AG08396 (cell line): ENCODE results near the gene PIGL.
A peak's percentile ranks its signal among the peaks of the same experiment; 100 is the strongest.
"Not testable (repeated sequence)": the region's sequence is repeated elsewhere in the genome, so short reads cannot be mapped to it uniquely, and the experiment has no call there.

Experiments
- DNase-seq: peaks from one replicate; pipeline ENCODE4 v3.0.0; 2012; ENCODE audit warnings: low spot score, mixed read lengths

PIGL gene

GRCh38 chr17:16312061-16312460 lies 95.1 kb downstream of the PIGL start:
- not testable (repeated sequence) for DNase-seq

GRCh38 chr17:16313139-16314090 lies 96.4 kb downstream of the PIGL start:
- DNase-seq: peak; percentile 41

GRCh38 chr17:16314189-16314588 lies 97.2 kb downstream of the PIGL start:
- DNase-seq: peak; percentile 66

DNA sequence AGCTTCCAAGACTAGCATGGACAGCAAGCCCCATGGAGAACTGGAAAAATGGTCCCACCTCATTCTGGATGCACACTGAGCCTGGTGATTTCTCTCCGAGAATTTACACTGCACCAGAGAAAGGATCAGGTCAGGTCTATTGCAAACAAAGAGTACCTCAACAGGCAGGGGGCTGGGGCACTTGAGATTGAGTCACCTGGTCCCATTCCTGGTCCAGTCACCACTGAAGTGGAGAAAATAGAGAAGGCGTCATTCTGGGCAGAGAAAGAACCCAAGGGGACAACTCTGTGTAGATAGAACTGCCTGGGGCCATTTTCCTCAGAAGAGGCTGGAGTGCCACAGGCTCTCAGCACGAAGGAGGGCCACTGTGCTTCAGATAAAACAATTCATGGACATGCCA lies 97.8 kb downstream of the PIGL start:
- no peak for DNase-seq

DNA sequence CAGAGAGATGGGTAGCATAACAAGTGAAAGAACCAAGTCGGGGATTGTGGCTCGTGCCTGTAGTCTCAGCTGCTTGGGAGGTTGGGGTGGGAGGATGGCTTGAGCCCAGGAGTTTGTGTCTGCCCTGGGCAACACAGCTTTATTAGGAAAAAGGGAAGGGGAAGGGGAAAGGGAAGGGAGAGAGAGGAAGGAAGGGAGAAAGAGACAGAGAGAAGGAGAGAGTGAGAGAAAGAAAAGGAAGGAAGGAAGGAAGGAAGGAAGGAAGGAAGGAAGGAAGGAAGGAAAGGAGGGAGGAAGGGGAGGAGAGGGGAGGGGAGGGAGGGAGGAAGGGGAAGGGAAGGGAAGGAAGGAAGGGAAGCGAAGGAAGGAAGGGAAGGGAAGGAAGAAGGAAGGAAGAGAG lies 103.0 kb downstream of the PIGL start:
- DNase-seq: no peak

GRCh38 chr17:16322636-16323035 lies 105.6 kb downstream of the PIGL start:
- peak; percentile 65 for DNase-seq

DNA sequence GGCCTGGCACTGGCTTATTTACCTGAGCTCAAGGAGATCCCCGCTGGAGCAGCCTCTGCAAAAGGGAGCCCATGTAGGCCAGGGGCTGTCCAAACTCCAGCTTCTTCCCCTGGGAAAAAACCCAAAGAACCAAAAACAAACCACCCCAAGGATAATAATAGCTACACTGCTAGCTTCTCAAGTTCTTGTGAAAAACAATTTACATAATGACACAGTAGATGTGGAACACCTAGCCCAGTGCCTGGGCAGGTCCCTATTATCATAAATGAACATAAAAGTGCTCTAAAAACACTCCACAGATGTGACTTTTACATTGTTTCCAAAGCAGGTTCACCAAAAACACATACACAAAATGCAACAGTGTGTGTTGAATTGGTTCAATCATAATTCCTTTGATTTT lies 109.0 kb downstream of the PIGL start:
- DNase-seq: no peak

DNA sequence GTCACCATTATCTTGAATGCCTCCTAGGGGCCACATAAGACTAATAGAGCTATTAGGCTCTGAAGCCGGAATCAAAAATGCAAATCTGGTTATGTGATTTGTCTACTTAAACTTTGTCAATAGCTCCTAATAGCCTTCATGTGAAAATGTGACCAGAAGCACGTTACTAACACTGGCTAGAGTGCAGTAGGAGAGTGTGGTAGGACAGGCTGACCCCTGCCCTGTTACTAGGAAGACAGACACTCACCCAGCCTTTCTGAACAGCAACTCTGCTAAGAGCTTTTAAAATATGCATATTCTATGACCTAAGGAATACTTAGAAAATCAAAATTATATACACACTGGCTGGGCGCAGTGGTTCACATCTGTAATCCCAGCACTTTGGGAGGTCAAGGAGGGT lies 110.0 kb downstream of the PIGL start:
- no peak for DNase-seq

GRCh38 chr17:16328997-16329396 lies 112.0 kb downstream of the PIGL start:
- DNase-seq: no peak

DNA sequence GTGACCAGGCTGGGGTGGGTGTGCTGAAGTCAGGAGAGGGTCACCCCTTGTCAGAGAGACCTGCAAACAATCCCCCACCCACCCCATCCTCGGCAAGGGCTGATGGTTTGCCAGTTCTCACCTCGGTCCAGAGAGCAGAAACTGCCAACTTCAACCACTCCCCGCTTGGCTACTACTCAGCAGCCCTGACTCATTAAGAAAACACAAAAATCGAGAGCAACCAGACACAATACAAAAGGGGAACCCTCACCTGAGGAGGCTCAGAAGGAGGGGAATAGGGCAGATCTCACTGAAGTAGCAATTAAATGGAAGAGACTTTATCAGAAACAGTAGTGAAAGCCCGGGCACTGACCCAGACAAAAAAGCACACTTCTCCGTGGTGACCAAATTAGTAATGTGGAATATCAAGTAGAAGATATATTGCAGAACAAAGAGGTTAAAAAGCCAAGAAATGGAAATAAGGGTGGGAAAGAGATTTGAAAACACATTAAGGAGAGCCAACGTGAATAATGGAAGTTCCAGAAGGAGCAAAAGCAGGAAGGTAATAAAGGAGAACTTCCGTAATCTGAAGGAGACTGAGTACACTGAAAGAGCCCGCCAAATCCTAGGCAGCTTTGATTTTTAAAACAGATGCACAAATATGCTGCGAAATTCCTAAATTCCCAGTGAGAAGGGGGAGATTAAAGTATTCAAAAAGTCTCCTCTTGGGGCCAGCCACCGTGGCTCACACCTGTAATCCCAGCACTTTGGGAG lies 112.7 kb downstream of the PIGL start:
- DNase-seq: peak; percentile 49

GRCh38 chr17:16338391-16338790 lies 121.4 kb downstream of the PIGL start:
- DNase-seq: no peak

GRCh38 chr17:16339402-16339801 lies 122.4 kb downstream of the PIGL start:
- DNase-seq: no peak

DNA sequence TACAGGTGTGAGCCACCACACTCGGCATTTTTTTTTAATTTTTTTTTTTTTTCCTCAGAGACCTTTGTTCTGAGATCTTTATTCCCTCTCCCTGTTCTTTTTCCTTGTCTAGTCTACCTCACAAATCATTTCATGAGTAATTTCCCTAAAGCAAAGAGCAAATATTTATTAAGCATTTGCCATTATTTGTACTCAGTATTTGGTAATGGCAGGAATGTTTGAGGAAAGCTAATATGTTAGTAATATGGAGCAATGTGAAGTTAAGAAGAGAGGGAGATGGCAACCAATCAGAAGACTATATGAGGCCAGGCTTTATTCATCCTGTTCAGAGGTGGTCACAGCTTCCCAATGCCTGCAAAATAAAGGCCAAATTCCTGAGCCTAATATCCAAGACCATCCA lies 122.9 kb downstream of the PIGL start:
- DNase-seq: no peak

DNA sequence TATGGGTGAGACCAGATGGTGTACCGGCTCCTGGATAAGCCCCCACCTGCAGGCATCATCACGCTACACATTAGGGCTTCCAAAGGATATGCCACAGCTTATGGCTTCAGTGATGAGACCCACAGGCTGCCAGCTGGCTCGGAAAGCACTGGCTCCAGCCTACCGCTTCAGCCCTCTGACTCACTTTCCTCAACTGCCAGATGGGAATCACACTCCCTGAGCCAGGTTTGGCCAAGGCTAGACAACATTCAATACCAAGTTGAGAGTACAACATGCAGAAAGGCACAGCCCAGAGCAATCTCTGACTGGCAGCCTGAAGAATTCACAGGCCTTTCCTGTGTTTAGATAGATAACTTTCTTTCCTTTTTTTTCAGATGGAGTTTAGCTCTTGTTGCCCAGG lies 126.0 kb downstream of the PIGL start:
- DNase-seq: peak; percentile 27

GRCh38 chr17:16343569-16343968 lies 126.6 kb downstream of the PIGL start:
- no peak for DNase-seq

DNA sequence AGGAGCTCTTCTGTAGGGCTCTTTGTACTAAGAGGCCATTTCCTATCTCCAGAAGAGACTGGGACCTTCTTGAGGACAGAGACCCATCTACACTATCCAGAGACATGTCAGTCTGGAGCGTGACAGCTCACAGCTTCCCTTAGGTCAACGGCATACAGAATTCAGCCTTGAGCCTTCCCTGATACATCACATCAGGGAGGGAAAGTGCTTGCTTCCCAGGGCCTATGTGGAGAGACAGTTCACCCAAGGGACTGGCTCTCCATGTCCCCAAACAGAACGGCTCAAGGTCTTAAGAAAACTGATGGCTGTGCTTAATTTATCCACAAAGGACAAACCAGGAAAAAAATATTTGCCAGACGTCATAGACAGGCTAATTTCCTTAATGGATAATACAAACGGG lies 128.6 kb downstream of the PIGL start:
- no peak for DNase-seq

DNA sequence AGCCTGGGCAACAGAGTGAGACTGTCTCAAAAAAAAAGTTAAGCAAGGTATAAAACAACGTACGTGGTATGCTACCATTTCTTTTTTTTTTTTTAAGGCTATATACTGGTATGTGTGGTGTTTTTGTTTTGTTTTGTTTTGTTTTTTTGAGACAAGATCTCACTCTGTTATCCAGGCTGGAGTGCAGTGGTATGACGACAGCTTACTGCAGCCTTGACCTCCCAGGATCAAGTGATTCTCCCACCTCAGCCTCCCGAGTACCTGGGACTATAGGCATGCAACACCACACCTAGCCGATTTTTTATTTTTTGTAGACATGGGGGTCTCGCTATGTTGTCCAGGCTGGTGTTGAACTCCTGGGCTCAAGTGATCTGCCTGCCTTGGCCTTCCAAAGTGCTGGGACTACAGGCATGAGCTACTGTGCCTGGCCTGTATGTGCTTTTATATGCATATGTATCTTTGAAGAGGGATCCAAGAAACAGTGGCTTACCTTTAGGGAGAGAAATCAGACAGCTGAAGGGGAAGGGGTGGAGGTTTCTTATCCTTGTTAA lies 129.8 kb downstream of the PIGL start:
- DNase-seq: no peak

DNA sequence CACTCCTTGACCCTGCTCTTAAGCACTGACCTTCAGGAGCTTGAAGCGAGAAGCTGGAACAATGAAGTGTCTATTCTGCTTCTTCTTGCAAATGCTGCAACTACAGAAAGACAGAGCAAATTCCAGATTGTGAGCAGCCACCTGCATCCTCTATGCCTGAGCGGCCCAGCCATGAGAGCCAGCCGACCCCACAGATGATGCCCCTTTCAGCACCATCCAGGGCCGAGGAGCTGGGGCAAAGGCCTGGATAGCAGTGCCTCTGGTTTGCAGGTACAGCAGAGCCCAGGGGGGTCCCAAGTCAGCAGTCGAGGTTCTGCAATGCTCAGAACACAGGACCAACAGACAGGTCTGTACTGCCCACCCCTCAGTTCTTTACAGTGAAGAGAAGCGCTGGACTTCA lies 131.6 kb downstream of the PIGL start:
- no peak for DNase-seq

DNA sequence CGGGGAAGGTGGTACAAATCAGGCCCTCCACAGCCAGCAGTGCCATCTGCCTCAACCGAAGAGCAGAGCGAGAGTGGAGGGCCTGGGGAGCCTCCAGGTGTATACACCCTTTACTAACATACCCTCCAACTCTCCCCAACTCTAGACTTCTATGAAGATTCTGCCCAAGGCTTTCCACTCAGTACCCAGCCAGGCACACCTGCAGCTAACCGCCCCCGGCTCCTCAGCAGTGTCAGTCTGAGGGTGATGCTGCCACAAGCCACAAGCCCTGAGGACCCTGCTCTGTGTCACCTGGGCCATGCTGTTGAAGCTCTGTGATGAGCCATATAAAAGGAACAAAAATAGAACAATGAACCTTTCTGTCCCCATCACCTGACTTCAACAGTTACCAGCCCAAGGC lies 132.4 kb downstream of the PIGL start:
- no peak for DNase-seq

GRCh38 chr17:16351831-16352230 lies 134.8 kb downstream of the PIGL start:
- DNase-seq: peak; percentile 55

DNA sequence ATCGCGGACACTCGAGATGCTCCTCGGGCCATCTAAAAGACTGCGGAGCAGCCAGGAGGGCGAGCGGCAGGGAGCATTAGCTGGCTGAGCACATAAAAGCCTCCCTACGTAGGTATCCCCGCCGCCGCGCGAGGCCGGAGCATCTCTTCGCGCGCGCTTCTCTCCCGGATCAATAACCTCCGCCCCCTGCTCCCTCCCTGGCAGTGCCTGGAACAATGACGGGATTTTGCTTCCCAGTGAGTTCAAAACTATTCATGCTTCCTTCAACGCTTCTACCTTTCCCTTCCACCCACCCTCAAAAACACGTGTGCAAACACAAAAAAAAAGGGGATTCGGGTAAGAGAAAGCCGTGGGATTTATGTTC lies 135.3 kb downstream of the PIGL start:
- peak; percentile 47 for DNase-seq

DNA sequence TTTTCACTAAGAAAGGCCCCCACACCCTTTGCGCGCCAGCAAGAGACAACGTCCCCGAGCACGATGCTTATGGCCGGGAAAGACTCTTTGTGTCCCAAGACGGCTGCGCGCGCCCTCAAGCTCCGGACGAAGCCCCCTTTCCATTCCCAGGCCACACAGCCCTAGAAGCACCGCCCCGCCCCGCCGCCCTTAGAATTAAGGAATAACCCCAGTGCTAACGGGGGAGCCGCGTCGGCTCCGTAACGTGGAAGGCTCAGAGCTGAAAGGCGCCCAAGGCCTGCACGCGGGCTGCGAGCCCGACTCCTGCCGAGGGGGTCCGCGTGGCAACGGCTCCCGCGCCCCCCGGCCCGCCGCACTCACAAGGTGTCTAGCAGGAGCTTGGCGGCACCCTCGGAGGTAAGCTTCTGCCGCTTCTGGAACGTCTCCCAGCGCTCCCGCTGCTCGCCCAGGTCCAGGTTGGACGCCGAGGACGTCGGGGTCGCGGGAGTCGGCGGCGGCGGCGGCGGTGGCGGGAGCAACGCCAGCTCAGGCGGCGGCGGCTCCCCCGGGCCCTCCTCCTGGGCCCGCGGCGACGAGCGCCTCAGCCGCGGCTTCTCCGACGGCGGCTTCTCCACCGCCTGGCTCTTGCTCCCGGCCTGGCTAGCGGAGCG lies 135.8 kb downstream of the PIGL start:
- DNase-seq: peak; percentile 41
